ENCODE data around the gene VPS8. TPM values are rescaled to one million over a fixed set of nuclear protein-coding genes. Genes with fewer than 3 reads are reported as not detected.

Gene VPS8
- total RNA-seq, 2 donors from 2014 or later, result 69.5 to 77.5 TPM

- Mint-ChIP-seq H3K4me1 (peaks cover 29% of the 10 kb centered on the region), H3K27ac (no peak overlapping the region), H3K27me3 (peaks cover 12% of the 10 kb centered on the region), H3K36me3 (ENCODE audit: low read depth) (peaks cover 3% of the 10 kb centered on the region), H3K4me3 (no peak overlapping the region)
- no peaks in the 10 kb centered on the region for H3K9me3 ChIP-seq (ENCODE audit: control insufficient read depth, low read length, poor library complexity, severe bottlenecking)
- ATAC-seq, result no peak
- no peak for DNase-seq
Observed at GRCh38 chr3:184811034-184811433, 932 bp upstream of the VPS8 start.

GRCh38 chr3:184811663-184811998 lies 335 bp upstream of the VPS8 start:
- H3K4me3 Mint-ChIP-seq, result peak overlapping the region; percentile 96
- peak overlapping the region; percentile 90 for H3K27ac Mint-ChIP-seq
- H3K4me1 Mint-ChIP-seq, result peaks cover 32% of the 10 kb centered on the region
- H3K36me3 Mint-ChIP-seq (ENCODE audit: low read depth), result peaks cover 3% of the 10 kb centered on the region
- no peak for DNase-seq
- H3K27me3 Mint-ChIP-seq, result peaks cover 6% of the 10 kb centered on the region
- no peaks in the 10 kb centered on the region for H3K9me3 ChIP-seq (ENCODE audit: control insufficient read depth, low read length, poor library complexity, severe bottlenecking)
- no peak for ATAC-seq

- Mint-ChIP-seq H3K27ac (peak overlapping the region; percentile 90), H3K4me1 (peaks cover 38% of the 10 kb centered on the region), H3K4me3 (peak overlapping the region; percentile 96), H3K36me3 (ENCODE audit: low read depth) (peaks cover 5% of the 10 kb centered on the region), H3K27me3 (peaks cover 4% of the 10 kb centered on the region)
- no peaks in the 10 kb centered on the region for H3K9me3 ChIP-seq (ENCODE audit: control insufficient read depth, low read length, poor library complexity, severe bottlenecking)
- ATAC-seq, result no peak
- DNase-seq, result peak; percentile 5 to 23 (median 21)
Observed at GRCh38 chr3:184812662-184813042, 686 bp downstream of the VPS8 start.

- H3K4me1 Mint-ChIP-seq, result peaks cover 41% of the 10 kb centered on the region
- peaks cover 4% of the 10 kb centered on the region for H3K27me3 Mint-ChIP-seq
- no peak for ATAC-seq
- peak overlapping the region; percentile 96 for H3K4me3 Mint-ChIP-seq
- H3K36me3 Mint-ChIP-seq (ENCODE audit: low read depth), result peaks cover 8% of the 10 kb centered on the region
- no peak for DNase-seq
- H3K9me3 ChIP-seq (ENCODE audit: control insufficient read depth, low read length, poor library complexity, severe bottlenecking), result no peaks in the 10 kb centered on the region
- H3K27ac Mint-ChIP-seq, result peak overlapping the region; percentile 90
Observed at GRCh38 chr3:184813357-184813756, 1.4 kb downstream of the VPS8 start.

GRCh38 chr3:184814214-184814613 lies 2.2 kb downstream of the VPS8 start:
- Mint-ChIP-seq H3K27me3 (peaks cover 4% of the 10 kb centered on the region), H3K4me3 (peak overlapping the region; percentile 15), H3K36me3 (ENCODE audit: low read depth) (peaks cover 8% of the 10 kb centered on the region), H3K4me1 (peaks cover 41% of the 10 kb centered on the region), H3K27ac (no peak overlapping the region)
- ATAC-seq (no peak), DNase-seq (no peak)
- H3K9me3 ChIP-seq (ENCODE audit: control insufficient read depth, low read length, poor library complexity, severe bottlenecking), result no peaks in the 10 kb centered on the region

- Mint-ChIP-seq H3K4me3 (no peak overlapping the region), H3K27ac (no peak overlapping the region), H3K4me1 (peaks cover 41% of the 10 kb centered on the region), H3K27me3 (peaks cover under 1% of the 10 kb centered on the region), H3K36me3 (ENCODE audit: low read depth) (peaks cover 10% of the 10 kb centered on the region)
- DNase-seq (no peak), ATAC-seq (no peak)
- H3K9me3 ChIP-seq (ENCODE audit: control insufficient read depth, low read length, poor library complexity, severe bottlenecking), result no peaks in the 10 kb centered on the region
Observed at GRCh38 chr3:184815046-184815930, 3.3 kb downstream of the VPS8 start.

- ATAC-seq (no peak), DNase-seq (no peak)
- no peak overlapping the region for H3K27ac Mint-ChIP-seq
- no peak overlapping the region for H3K4me3 Mint-ChIP-seq
- H3K36me3 Mint-ChIP-seq (ENCODE audit: low read depth), result peaks cover 10% of the 10 kb centered on the region
- no peaks in the 10 kb centered on the region for H3K9me3 ChIP-seq (ENCODE audit: control insufficient read depth, low read length, poor library complexity, severe bottlenecking)
- H3K27me3 Mint-ChIP-seq, result no peaks in the 10 kb centered on the region
- peaks cover 34% of the 10 kb centered on the region for H3K4me1 Mint-ChIP-seq
Observed at GRCh38 chr3:184816614-184817013, 4.6 kb downstream of the VPS8 start.

GRCh38 chr3:184820525-184820924 lies 8.6 kb downstream of the VPS8 start:
- Mint-ChIP-seq H3K27me3 (no peaks in the 10 kb centered on the region), H3K27ac (no peak overlapping the region), H3K4me1 (peaks cover 19% of the 10 kb centered on the region), H3K4me3 (no peak overlapping the region), H3K36me3 (ENCODE audit: low read depth) (peaks cover 7% of the 10 kb centered on the region)
- no peak for DNase-seq
- ATAC-seq, result no peak
- no peaks in the 10 kb centered on the region for H3K9me3 ChIP-seq (ENCODE audit: control insufficient read depth, low read length, poor library complexity, severe bottlenecking)

GRCh38 chr3:184821034-184821433 lies 9.1 kb downstream of the VPS8 start:
- no peak for DNase-seq
- no peaks in the 10 kb centered on the region for H3K9me3 ChIP-seq (ENCODE audit: control insufficient read depth, low read length, poor library complexity, severe bottlenecking)
- no peak for ATAC-seq
- peaks cover 16% of the 10 kb centered on the region for H3K4me1 Mint-ChIP-seq
- peaks cover 7% of the 10 kb centered on the region for H3K36me3 Mint-ChIP-seq (ENCODE audit: low read depth)
- H3K27ac Mint-ChIP-seq, result no peak overlapping the region
- no peak overlapping the region for H3K4me3 Mint-ChIP-seq
- H3K27me3 Mint-ChIP-seq, result no peaks in the 10 kb centered on the region

GRCh38 chr3:184822081-184822480 lies 10.1 kb downstream of the VPS8 start:
- Mint-ChIP-seq H3K27me3 (no peaks in the 10 kb centered on the region), H3K4me3 (no peak overlapping the region), H3K36me3 (ENCODE audit: low read depth) (peaks cover 9% of the 10 kb centered on the region), H3K27ac (no peak overlapping the region), H3K4me1 (peaks cover 9% of the 10 kb centered on the region)
- ATAC-seq (no peak), DNase-seq (no peak)
- H3K9me3 ChIP-seq (ENCODE audit: control insufficient read depth, low read length, poor library complexity, severe bottlenecking), result no peaks in the 10 kb centered on the region

GRCh38 chr3:184822654-184823053 lies 10.7 kb downstream of the VPS8 start:
- no peaks in the 10 kb centered on the region for H3K9me3 ChIP-seq (ENCODE audit: control insufficient read depth, low read length, poor library complexity, severe bottlenecking)
- H3K36me3 Mint-ChIP-seq (ENCODE audit: low read depth), result peaks cover 10% of the 10 kb centered on the region
- H3K27ac Mint-ChIP-seq, result no peak overlapping the region
- ATAC-seq (no peak), DNase-seq (no peak)
- peaks cover 9% of the 10 kb centered on the region for H3K4me1 Mint-ChIP-seq
- H3K4me3 Mint-ChIP-seq, result no peak overlapping the region
- H3K27me3 Mint-ChIP-seq, result no peaks in the 10 kb centered on the region

GRCh38 chr3:184823990-184824389 lies 12.0 kb downstream of the VPS8 start:
- ATAC-seq, result no peak
- H3K9me3 ChIP-seq (ENCODE audit: control insufficient read depth, low read length, poor library complexity, severe bottlenecking), result no peaks in the 10 kb centered on the region
- Mint-ChIP-seq H3K4me1 (peaks cover 8% of the 10 kb centered on the region), H3K36me3 (ENCODE audit: low read depth) (peaks cover 9% of the 10 kb centered on the region), H3K4me3 (no peak overlapping the region), H3K27ac (no peak overlapping the region), H3K27me3 (no peaks in the 10 kb centered on the region)
- DNase-seq, result no peak

GRCh38 chr3:184825121-184825820 lies 13.3 kb downstream of the VPS8 start:
- DNase-seq (no peak), ATAC-seq (no peak)
- no peaks in the 10 kb centered on the region for H3K27me3 Mint-ChIP-seq
- peaks cover 8% of the 10 kb centered on the region for H3K4me1 Mint-ChIP-seq
- no peaks in the 10 kb centered on the region for H3K9me3 ChIP-seq (ENCODE audit: control insufficient read depth, low read length, poor library complexity, severe bottlenecking)
- peaks cover 7% of the 10 kb centered on the region for H3K36me3 Mint-ChIP-seq (ENCODE audit: low read depth)
- H3K27ac Mint-ChIP-seq, result no peak overlapping the region
- H3K4me3 Mint-ChIP-seq, result no peak overlapping the region
